GM12891 (cell line): Measurements from ENCODE around the gene CYP2B6.

ENCODE experiments used
- PAX5 ChIP-seq: IDR thresholded peaks from 2 replicates; pipeline ENCODE4 v1.6.1; 2011; ENCODE audit warnings: low read length, moderate library complexity, mild to moderate bottlenecking; ENCODE audit not compliant: insufficient read depth, severe bottlenecking
- POLR2A ChIP-seq: IDR thresholded peaks from 2 replicates; pipeline ENCODE4 v1.6.1; 2011; ENCODE audit warnings: low read depth, low read length, control low read depth
- POLR2AphosphoS5 ChIP-seq: IDR thresholded peaks from 2 replicates; pipeline ENCODE4 v1.6.1; 2011; ENCODE audit warnings: low read depth, low read length, control low read depth
- TAF1 ChIP-seq: IDR thresholded peaks from 2 replicates; pipeline ENCODE4 v1.6.1; 2011; ENCODE audit warnings: low read depth, low read length, control low read depth

- TF ChIP-seq POLR2AphosphoS5 (no peak), POLR2A (no peak), PAX5 (no peak), TAF1 (no peak)
Measured at GRCh38 chr19:41019346-41019745, 28.3 kb downstream of the CYP2B6 start.
